ENCODE measurements around the gene NR2C2AP.

DNA sequence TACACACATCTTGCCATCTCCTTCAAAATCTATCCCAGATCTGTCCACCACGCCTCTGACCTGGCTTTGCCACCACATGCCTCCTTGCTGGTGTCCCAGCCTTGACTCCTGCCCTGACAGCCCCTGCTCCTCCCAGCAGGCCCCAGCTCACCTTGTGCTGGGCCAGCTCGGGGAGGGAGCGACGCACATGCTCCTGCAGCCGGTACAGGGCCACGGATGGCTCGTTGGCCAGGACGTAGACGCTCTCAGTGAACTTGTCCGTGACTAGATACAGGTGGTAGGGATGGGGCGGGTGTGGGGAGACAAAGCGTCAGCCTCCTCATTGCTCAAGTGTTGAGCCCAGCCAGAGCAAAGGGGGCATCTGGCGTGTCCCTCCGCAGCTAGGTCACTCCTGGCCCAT lies 16.5 kb downstream of the NR2C2AP start:
- TF ChIP-seq EP300 (IDR thresholded peaks at IDR 0.05) = no peak
- TF ChIP-seq, protein P1, sequence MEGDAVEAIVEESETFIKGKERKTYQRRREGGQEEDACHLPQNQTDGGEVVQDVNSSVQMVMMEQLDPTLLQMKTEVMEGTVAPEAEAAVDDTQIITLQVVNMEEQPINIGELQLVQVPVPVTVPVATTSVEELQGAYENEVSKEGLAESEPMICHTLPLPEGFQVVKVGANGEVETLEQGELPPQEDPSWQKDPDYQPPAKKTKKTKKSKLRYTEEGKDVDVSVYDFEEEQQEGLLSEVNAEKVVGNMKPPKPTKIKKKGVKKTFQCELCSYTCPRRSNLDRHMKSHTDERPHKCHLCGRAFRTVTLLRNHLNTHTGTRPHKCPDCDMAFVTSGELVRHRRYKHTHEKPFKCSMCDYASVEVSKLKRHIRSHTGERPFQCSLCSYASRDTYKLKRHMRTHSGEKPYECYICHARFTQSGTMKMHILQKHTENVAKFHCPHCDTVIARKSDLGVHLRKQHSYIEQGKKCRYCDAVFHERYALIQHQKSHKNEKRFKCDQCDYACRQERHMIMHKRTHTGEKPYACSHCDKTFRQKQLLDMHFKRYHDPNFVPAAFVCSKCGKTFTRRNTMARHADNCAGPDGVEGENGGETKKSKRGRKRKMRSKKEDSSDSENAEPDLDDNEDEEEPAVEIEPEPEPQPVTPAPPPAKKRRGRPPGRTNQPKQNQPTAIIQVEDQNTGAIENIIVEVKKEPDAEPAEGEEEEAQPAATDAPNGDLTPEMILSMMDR (IDR thresholded peaks at IDR 0.05) = no peak

Data from tibial nerve (tissue), 4 donors.